WTC11 (cell line): ENCODE measurements around the gene RNF126. TPM values are rescaled to one million over a fixed set of nuclear protein-coding genes. Genes with fewer than 3 reads are reported as not detected.

Source experiments
- ATAC-seq: fragments of 200-7000 bp; cut with Tn5 transposase; 2 replicates; pipeline ENCODE4 v1.10.0; 2021; ENCODE audit warnings: mild to moderate bottlenecking, moderate library complexity
- CTCF ChIA-PET: fragments of 300-600 bp; sonication (Branson Sonifier 250); formaldehyde crosslinking; loops from one replicate; lab custom pipeline; 2021; ENCODE audit warnings: antibody characterized with exemption; lab: Charles Lee
- POLR2A ChIA-PET: fragments of 350-600 bp; sonication (Branson Sonifier 250); formaldehyde crosslinking; loops from one replicate; lab custom pipeline; 2021; ENCODE audit warnings: antibody characterized with exemption; lab: Charles Lee
- DNase-seq: peaks from one replicate; pipeline ENCODE4 v3.0.0; 2021; ENCODE audit warnings: low spot score
- H3K27ac Mint-ChIP-seq: 2 replicates; pipeline ENCODE4 v1.8.0; 2021; ENCODE audit warnings: mixed read lengths
- H3K27me3 Mint-ChIP-seq: 2 replicates; pipeline ENCODE4 v1.8.0; 2021; ENCODE audit warnings: low read depth, mild to moderate bottlenecking, moderate library complexity, mixed read lengths
- H3K36me3 Mint-ChIP-seq: 2 replicates; pipeline ENCODE4 v1.8.0; 2021; ENCODE audit warnings: mixed read lengths
- H3K4me1 Mint-ChIP-seq: 2 replicates; pipeline ENCODE4 v1.8.0; 2022; ENCODE audit warnings: mixed read lengths
- H3K4me3 Mint-ChIP-seq: 2 replicates; pipeline ENCODE4 v1.8.0; 2021; ENCODE audit warnings: mild to moderate bottlenecking, moderate library complexity, mixed read lengths
- H3K9me3 Mint-ChIP-seq: 2 replicates; pipeline ENCODE4 v1.8.0; 2021; ENCODE audit warnings: mixed read lengths
- ATF1 ChIP-seq: sonication (generic); formaldehyde crosslinking; IDR thresholded peaks from 2 replicates; pipeline ENCODE4 v1.8.1; 2023; ENCODE audit warnings: mild to moderate bottlenecking, moderate library complexity, missing genetic modification reagents
- FOXP1 ChIP-seq: sonication (generic); formaldehyde crosslinking; IDR thresholded peaks from 2 replicates; pipeline ENCODE4 v1.8.0; 2022; ENCODE audit warnings: missing genetic modification reagents, mild to moderate bottlenecking, moderate library complexity, borderline replicate concordance
- GABPB1 ChIP-seq: sonication (generic); formaldehyde crosslinking; IDR thresholded peaks from 2 replicates; pipeline ENCODE4 v1.8.1; 2023; ENCODE audit warnings: mild to moderate bottlenecking, missing genetic modification reagents
- KAT7 ChIP-seq: sonication (generic); formaldehyde crosslinking; IDR thresholded peaks from 2 replicates; pipeline ENCODE4 v1.8.1; 2023; ENCODE audit warnings: missing genetic modification reagents, mild to moderate bottlenecking, borderline replicate concordance
- SMAD4 ChIP-seq: sonication (generic); formaldehyde crosslinking; IDR thresholded peaks from 2 replicates; pipeline ENCODE4 v1.8.0; 2022; ENCODE audit warnings: mild to moderate bottlenecking, missing genetic modification reagents
- SOX15 ChIP-seq: fragments of 250-450 bp; sonication (Bioruptor Pico); IDR thresholded peaks from 2 replicates; pipeline ENCODE4 v1.9.0; 2021; ENCODE audit warnings: mild to moderate bottlenecking
- TEAD4 ChIP-seq: sonication (generic); formaldehyde crosslinking; IDR thresholded peaks from 2 replicates; pipeline ENCODE4 v1.8.0; 2022; ENCODE audit warnings: mild to moderate bottlenecking, missing genetic modification reagents
- ZNF219 ChIP-seq: sonication (generic); formaldehyde crosslinking; IDR thresholded peaks from 2 replicates; pipeline ENCODE4 v1.8.0; 2023; ENCODE audit warnings: missing genetic modification reagents, mild to moderate bottlenecking, borderline replicate concordance
- ZNF232 ChIP-seq: sonication (generic); formaldehyde crosslinking; IDR thresholded peaks from 2 replicates; pipeline ENCODE4 v1.8.0; 2022; ENCODE audit warnings: mild to moderate bottlenecking, missing genetic modification reagents
- ZNF416 ChIP-seq: fragments of 250-450 bp; sonication (Bioruptor Pico); IDR thresholded peaks from 2 replicates; pipeline ENCODE4 v1.9.0; 2021; ENCODE audit warnings: mild to moderate bottlenecking, inconsistent platforms
- total RNA-seq: library from RNA; stranded (reverse); gene quantifications from 3 replicates; pipeline ENCODE4 v1.2.3, GENCODE V29; 2021
- TF ChIP-seq, protein P1 (sequence below): sonication (generic); formaldehyde crosslinking; IDR thresholded peaks from 2 replicates; pipeline ENCODE4 v1.8.0; 2023; ENCODE audit warnings: mild to moderate bottlenecking, missing genetic modification reagents
- TF ChIP-seq, protein P2 (sequence below): sonication (generic); formaldehyde crosslinking; IDR thresholded peaks from 2 replicates; pipeline ENCODE4 v1.8.1; 2023; ENCODE audit warnings: mild to moderate bottlenecking, moderate library complexity, missing genetic modification reagents
- TF ChIP-seq, protein P3 (sequence below): sonication (generic); formaldehyde crosslinking; conservative IDR thresholded peaks from 2 replicates; pipeline ENCODE4 v1.8.1; 2023; ENCODE audit warnings: mild to moderate bottlenecking, low read depth, missing genetic modification reagents, moderate library complexity
- TF ChIP-seq, protein P4 (sequence below): fragments of 250-450 bp; sonication (Bioruptor Pico); IDR thresholded peaks from 2 replicates; pipeline ENCODE4 v1.9.0; 2021; ENCODE audit warnings: mild to moderate bottlenecking, borderline replicate concordance
- TF ChIP-seq, protein P5 (sequence below): sonication (generic); formaldehyde crosslinking; IDR thresholded peaks from 2 replicates; pipeline ENCODE4 v1.8.0; 2022; ENCODE audit warnings: mild to moderate bottlenecking, missing genetic modification reagents
- TF ChIP-seq, protein P6 (sequence below): sonication (generic); formaldehyde crosslinking; IDR thresholded peaks from 2 replicates; pipeline ENCODE4 v1.8.0; 2022; ENCODE audit warnings: mild to moderate bottlenecking, missing genetic modification reagents

The RNF126 gene
- total RNA-seq, 1 experiment from 2014 or later = 84.4 TPM

DNA sequence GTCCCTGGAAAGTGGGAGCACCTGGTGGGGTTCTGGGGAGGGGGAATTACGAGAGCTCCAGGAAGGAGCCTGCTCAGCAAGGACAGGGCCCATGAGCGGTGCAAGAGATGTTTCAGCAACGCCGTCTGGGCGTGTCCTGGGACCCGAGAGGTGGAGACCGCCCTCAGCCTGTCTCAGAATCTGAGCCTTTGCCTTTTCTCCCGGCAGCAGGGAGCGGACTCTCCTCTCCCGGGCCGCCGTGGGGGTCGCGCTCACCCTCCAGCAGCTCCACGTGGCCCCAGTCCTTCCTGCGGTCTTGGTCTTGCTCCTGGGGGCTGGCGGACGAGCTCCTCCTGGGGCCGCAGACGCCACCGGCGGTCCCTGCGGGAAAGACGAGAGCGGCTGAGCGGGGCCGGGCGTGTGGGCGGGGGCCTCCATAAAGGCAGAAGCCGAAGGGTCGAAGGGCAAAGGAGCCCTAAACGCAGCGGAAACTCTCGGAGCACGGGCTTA lies 30.4 kb downstream of the RNF126 start:
- DNase-seq = peak; percentile 63
- ChIA-PET POLR2A (no interaction called here), CTCF (interaction anchor here (0.7 to 1.4 kb wide), 2 partner anchors 23 to 47 kb away, joined by 3 to 4 read pairs; no protein-coding TSS in a partner anchor)
- Mint-ChIP-seq H3K9me3 (peaks cover 4% of the 10 kb centered on the region; the same call in 1 of the 2 replicates), H3K36me3 (peaks cover 21% of the 10 kb centered on the region), H3K27me3 (peaks cover 7% of the 10 kb centered on the region), H3K4me3 (peak overlapping the region; percentile 87)
- 0 out of 2 replicates have a peak, but pooled peaks have one; percentile 7 for TF ChIP-seq GABPB1 (CRISPR knock-in tag)
- TF ChIP-seq, protein P1, sequence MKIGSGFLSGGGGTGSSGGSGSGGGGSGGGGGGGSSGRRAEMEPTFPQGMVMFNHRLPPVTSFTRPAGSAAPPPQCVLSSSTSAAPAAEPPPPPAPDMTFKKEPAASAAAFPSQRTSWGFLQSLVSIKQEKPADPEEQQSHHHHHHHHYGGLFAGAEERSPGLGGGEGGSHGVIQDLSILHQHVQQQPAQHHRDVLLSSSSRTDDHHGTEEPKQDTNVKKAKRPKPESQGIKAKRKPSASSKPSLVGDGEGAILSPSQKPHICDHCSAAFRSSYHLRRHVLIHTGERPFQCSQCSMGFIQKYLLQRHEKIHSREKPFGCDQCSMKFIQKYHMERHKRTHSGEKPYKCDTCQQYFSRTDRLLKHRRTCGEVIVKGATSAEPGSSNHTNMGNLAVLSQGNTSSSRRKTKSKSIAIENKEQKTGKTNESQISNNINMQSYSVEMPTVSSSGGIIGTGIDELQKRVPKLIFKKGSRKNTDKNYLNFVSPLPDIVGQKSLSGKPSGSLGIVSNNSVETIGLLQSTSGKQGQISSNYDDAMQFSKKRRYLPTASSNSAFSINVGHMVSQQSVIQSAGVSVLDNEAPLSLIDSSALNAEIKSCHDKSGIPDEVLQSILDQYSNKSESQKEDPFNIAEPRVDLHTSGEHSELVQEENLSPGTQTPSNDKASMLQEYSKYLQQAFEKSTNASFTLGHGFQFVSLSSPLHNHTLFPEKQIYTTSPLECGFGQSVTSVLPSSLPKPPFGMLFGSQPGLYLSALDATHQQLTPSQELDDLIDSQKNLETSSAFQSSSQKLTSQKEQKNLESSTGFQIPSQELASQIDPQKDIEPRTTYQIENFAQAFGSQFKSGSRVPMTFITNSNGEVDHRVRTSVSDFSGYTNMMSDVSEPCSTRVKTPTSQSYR (CRISPR knock-in tag) = no peak
- TF ChIP-seq, protein P2, sequence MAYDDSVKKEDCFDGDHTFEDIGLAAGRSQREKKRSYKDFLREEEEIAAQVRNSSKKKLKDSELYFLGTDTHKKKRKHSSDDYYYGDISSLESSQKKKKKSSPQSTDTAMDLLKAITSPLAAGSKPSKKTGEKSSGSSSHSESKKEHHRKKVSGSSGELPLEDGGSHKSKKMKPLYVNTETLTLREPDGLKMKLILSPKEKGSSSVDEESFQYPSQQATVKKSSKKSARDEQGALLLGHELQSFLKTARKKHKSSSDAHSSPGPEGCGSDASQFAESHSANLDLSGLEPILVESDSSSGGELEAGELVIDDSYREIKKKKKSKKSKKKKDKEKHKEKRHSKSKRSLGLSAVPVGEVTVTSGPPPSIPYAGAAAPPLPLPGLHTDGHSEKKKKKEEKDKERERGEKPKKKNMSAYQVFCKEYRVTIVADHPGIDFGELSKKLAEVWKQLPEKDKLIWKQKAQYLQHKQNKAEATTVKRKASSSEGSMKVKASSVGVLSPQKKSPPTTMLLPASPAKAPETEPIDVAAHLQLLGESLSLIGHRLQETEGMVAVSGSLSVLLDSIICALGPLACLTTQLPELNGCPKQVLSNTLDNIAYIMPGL (CRISPR knock-in tag) = peak; percentile 62; the same call in 1 of the 2 replicates
- 0 out of 2 replicates have a peak, but pooled peaks have one; percentile 7 for TF ChIP-seq ZNF232 (CRISPR knock-in tag)
- TF ChIP-seq, all 79 proteins: peak for 3
- ATAC-seq = peak; percentile 40
- peaks cover 13% of the 10 kb centered on the region for H3K4me1 Mint-ChIP-seq
- peak overlapping the region; percentile 84 for H3K27ac Mint-ChIP-seq

- POLR2A ChIA-PET = no interaction called here
- peaks cover 27% of the 10 kb centered on the region for H3K36me3 Mint-ChIP-seq
Measured at GRCh38 chr19:629961-630714, 32.9 kb downstream of the RNF126 start.

More at GRCh38 chr19:629961-630714, 32.9 kb downstream of the RNF126 start:
- no peak overlapping the region for H3K4me3 Mint-ChIP-seq
- no peaks in the 10 kb centered on the region for H3K9me3 Mint-ChIP-seq
- no peaks in the 10 kb centered on the region for H3K27me3 Mint-ChIP-seq
- peaks cover 13% of the 10 kb centered on the region for H3K4me1 Mint-ChIP-seq
- CTCF ChIA-PET = interaction anchor here (1.1 kb wide), 1 partner anchor 104 kb away, joined by 4 read pairs; no protein-coding TSS in a partner anchor
- TF ChIP-seq ATF1 (CRISPR knock-in tag) (no peak), KAT7 (CRISPR knock-in tag) (no peak), SOX15 (no peak), SMAD4 (CRISPR knock-in tag) (no peak), TEAD4 (no peak), ZNF416 (CRISPR knock-in tag) (no peak), FOXP1 (CRISPR knock-in tag) (no peak), ZNF219 (no peak)
- TF ChIP-seq, protein P3, sequence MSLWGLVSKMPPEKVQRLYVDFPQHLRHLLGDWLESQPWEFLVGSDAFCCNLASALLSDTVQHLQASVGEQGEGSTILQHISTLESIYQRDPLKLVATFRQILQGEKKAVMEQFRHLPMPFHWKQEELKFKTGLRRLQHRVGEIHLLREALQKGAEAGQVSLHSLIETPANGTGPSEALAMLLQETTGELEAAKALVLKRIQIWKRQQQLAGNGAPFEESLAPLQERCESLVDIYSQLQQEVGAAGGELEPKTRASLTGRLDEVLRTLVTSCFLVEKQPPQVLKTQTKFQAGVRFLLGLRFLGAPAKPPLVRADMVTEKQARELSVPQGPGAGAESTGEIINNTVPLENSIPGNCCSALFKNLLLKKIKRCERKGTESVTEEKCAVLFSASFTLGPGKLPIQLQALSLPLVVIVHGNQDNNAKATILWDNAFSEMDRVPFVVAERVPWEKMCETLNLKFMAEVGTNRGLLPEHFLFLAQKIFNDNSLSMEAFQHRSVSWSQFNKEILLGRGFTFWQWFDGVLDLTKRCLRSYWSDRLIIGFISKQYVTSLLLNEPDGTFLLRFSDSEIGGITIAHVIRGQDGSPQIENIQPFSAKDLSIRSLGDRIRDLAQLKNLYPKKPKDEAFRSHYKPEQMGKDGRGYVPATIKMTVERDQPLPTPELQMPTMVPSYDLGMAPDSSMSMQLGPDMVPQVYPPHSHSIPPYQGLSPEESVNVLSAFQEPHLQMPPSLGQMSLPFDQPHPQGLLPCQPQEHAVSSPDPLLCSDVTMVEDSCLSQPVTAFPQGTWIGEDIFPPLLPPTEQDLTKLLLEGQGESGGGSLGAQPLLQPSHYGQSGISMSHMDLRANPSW (CRISPR knock-in tag) = no peak
- TF ChIP-seq, protein P4, sequence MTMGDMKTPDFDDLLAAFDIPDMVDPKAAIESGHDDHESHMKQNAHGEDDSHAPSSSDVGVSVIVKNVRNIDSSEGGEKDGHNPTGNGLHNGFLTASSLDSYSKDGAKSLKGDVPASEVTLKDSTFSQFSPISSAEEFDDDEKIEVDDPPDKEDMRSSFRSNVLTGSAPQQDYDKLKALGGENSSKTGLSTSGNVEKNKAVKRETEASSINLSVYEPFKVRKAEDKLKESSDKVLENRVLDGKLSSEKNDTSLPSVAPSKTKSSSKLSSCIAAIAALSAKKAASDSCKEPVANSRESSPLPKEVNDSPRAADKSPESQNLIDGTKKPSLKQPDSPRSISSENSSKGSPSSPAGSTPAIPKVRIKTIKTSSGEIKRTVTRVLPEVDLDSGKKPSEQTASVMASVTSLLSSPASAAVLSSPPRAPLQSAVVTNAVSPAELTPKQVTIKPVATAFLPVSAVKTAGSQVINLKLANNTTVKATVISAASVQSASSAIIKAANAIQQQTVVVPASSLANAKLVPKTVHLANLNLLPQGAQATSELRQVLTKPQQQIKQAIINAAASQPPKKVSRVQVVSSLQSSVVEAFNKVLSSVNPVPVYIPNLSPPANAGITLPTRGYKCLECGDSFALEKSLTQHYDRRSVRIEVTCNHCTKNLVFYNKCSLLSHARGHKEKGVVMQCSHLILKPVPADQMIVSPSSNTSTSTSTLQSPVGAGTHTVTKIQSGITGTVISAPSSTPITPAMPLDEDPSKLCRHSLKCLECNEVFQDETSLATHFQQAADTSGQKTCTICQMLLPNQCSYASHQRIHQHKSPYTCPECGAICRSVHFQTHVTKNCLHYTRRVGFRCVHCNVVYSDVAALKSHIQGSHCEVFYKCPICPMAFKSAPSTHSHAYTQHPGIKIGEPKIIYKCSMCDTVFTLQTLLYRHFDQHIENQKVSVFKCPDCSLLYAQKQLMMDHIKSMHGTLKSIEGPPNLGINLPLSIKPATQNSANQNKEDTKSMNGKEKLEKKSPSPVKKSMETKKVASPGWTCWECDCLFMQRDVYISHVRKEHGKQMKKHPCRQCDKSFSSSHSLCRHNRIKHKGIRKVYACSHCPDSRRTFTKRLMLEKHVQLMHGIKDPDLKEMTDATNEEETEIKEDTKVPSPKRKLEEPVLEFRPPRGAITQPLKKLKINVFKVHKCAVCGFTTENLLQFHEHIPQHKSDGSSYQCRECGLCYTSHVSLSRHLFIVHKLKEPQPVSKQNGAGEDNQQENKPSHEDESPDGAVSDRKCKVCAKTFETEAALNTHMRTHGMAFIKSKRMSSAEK (CRISPR knock-in tag) = no peak
- TF ChIP-seq, protein P5, sequence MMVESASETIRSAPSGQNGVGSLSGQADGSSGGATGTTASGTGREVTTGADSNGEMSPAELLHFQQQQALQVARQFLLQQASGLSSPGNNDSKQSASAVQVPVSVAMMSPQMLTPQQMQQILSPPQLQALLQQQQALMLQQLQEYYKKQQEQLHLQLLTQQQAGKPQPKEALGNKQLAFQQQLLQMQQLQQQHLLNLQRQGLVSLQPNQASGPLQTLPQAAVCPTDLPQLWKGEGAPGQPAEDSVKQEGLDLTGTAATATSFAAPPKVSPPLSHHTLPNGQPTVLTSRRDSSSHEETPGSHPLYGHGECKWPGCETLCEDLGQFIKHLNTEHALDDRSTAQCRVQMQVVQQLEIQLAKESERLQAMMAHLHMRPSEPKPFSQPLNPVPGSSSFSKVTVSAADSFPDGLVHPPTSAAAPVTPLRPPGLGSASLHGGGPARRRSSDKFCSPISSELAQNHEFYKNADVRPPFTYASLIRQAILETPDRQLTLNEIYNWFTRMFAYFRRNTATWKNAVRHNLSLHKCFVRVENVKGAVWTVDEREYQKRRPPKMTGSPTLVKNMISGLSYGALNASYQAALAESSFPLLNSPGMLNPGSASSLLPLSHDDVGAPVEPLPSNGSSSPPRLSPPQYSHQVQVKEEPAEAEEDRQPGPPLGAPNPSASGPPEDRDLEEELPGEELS = no peak
- TF ChIP-seq, protein P6, sequence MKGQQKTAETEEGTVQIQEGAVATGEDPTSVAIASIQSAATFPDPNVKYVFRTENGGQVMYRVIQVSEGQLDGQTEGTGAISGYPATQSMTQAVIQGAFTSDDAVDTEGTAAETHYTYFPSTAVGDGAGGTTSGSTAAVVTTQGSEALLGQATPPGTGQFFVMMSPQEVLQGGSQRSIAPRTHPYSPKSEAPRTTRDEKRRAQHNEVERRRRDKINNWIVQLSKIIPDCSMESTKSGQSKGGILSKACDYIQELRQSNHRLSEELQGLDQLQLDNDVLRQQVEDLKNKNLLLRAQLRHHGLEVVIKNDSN (CRISPR knock-in tag) = no peak
- TF ChIP-seq, protein P2 (CRISPR knock-in tag) = no peak
- no peak overlapping the region for H3K27ac Mint-ChIP-seq
- no peak for ATAC-seq
- DNase-seq = no peak
